Immature natural killer cell (primary cell): Measurements from ENCODE around the gene PIEZO2. TPM values are rescaled to one million over a fixed set of nuclear protein-coding genes. Genes with fewer than 3 reads are reported as not detected.
"Not testable (repeated sequence)": the region's sequence is repeated elsewhere in the genome, so short reads cannot be mapped to it uniquely, and the experiment has no call there.

Source experiments
- DNase-seq, 3 donors: peaks; one replicate each; pipeline ENCODE4 v3.0.0; 2022; ENCODE audit warnings: mixed read lengths in 1 of 3
- H3K27ac Mint-ChIP-seq, 6 donors: one replicate each; pipeline ENCODE4 v1.8.0; 2020; ENCODE audit warnings: mixed read lengths in 6 of 6, mild to moderate bottlenecking in 5 of 6, inconsistent platforms in 4 of 6, moderate library complexity in 3 of 6
- H3K27me3 Mint-ChIP-seq, 3 donors: one replicate each; pipeline ENCODE4 v1.8.0; 2020 to 2021; ENCODE audit warnings: low read depth in 3 of 3, mild to moderate bottlenecking in 3 of 3, mixed read lengths in 3 of 3, moderate library complexity in 3 of 3, inconsistent platforms in 1 of 3
- H3K36me3 Mint-ChIP-seq, 3 donors: one replicate each; pipeline ENCODE4 v1.8.0; 2020; ENCODE audit warnings: mixed read lengths in 3 of 3, inconsistent platforms in 2 of 3, mild to moderate bottlenecking in 2 of 3
- H3K4me1 Mint-ChIP-seq, 2 donors: one replicate each; pipeline ENCODE4 v1.8.0; 2020; ENCODE audit warnings: inconsistent platforms in 2 of 2, mild to moderate bottlenecking in 2 of 2, mixed read lengths in 2 of 2, moderate library complexity in 1 of 2
- H3K4me3 Mint-ChIP-seq, 5 donors: one replicate each; pipeline ENCODE4 v1.8.0; 2020; ENCODE audit warnings: mild to moderate bottlenecking in 5 of 5, mixed read lengths in 5 of 5, inconsistent platforms in 3 of 5, moderate library complexity in 3 of 5
- H3K9me3 Mint-ChIP-seq, 6 donors: one replicate each; pipeline ENCODE4 v1.8.0; 2020; ENCODE audit warnings: mild to moderate bottlenecking in 6 of 6, mixed read lengths in 6 of 6, inconsistent platforms in 4 of 6, moderate library complexity in 3 of 6
- polyA plus RNA-seq, 3 donors: library from polyadenylated mRNA; unstranded; fragments of 300-500 nt; fragmentation: Illumina TruSeq; gene quantifications; one replicate each; pipeline ENCODE4 v1.2.3, GENCODE V29; 2021

Gene PIEZO2
- polyA plus RNA-seq, 3 donors from 2014 or later, result not detected

DNA sequence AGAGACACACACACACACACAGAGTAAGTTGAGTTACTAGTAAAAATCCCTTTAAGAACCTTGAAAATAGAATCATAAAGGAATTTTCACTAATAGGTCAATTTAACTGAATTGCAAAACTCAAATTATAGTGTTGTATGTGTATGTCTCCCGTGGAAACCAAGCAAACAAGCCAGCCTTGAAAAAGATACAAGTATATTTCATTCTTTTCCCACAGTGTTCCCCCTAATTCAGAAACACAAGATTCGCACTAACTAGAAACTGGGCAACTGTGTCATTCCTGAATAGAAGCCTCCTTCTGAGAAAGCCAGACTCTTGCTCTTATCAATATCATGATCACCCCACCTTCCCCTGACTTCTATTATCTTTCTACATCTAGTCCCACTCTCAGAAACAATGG, 229.5 kb downstream of the PIEZO2 start:
- H3K27ac Mint-ChIP-seq, result no peak overlapping the region
- no peak overlapping the region for H3K4me3 Mint-ChIP-seq
- no peaks in the 10 kb centered on the region for H3K4me1 Mint-ChIP-seq
- H3K9me3 Mint-ChIP-seq, result peaks cover 0 to 12% (median 0%) of the 10 kb centered on the region in 6 donors
- H3K27me3 Mint-ChIP-seq, result no peaks in the 10 kb centered on the region
- H3K36me3 Mint-ChIP-seq, result no peaks in the 10 kb centered on the region
- DNase-seq, result no peak

GRCh38 chr18:10916865-10917264, 232.5 kb downstream of the PIEZO2 start:
- Mint-ChIP-seq H3K4me3 (no peak overlapping the region), H3K36me3 (no peaks in the 10 kb centered on the region), H3K4me1 (no peaks in the 10 kb centered on the region), H3K9me3 (peaks cover 0 to 11% (median 0%) of the 10 kb centered on the region in 6 donors), H3K27ac (no peak overlapping the region), H3K27me3 (no peaks in the 10 kb centered on the region)
- DNase-seq, result no peak

DNA sequence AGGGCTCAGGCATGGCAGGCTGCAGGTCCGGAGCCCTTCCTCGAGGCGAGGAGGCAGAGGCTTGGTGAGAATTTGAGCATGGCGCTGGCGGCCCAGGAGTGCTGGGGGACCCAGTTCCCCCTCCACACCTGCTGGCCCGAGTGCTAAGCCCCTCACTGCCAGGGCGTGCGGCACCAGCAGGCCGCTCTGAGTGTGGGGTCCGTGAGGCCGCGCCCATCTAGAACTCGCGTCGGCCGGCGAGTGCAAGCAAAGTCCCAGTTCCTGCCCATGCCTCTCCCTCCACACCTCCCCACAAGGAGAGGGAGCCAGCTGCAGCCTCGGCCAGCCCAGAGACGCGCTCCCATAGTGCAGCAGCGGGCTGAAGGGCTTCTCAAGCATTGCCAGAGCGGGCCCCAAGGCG, 233.0 kb downstream of the PIEZO2 start:
- H3K36me3 Mint-ChIP-seq, result no peaks in the 10 kb centered on the region
- H3K4me1 Mint-ChIP-seq, result no peaks in the 10 kb centered on the region
- no peak overlapping the region for H3K4me3 Mint-ChIP-seq
- H3K27me3 Mint-ChIP-seq, result no peaks in the 10 kb centered on the region
- no peak for DNase-seq
- no peak overlapping the region for H3K27ac Mint-ChIP-seq
- H3K9me3 Mint-ChIP-seq, result peaks cover 0 to 11% (median 0%) of the 10 kb centered on the region in 6 donors

DNA sequence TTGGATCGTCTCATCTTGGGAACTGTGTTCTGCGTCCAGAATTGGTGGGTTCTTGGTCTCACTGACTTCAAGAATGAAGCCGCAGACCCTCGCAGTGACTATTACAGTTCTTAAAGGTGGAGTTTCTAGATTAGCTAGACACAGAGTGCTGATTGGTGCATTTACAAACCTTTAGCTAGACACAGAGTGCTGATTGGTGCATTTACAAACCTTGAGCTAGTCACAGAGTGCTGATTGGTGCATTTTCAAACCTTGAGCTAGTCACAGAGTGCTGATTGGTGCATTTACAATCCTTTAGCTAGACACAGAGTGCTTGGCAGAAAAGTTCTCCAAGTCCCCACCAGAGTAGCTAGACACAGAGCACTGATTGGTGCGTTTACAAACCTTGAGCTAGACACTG, 233.6 kb downstream of the PIEZO2 start:
- peaks cover 0 to 11% (median 0%) of the 10 kb centered on the region in 6 donors for H3K9me3 Mint-ChIP-seq
- H3K27me3 Mint-ChIP-seq, H3K4me3 Mint-ChIP-seq, H3K27ac Mint-ChIP-seq, DNase-seq, H3K36me3 Mint-ChIP-seq, H3K4me1 Mint-ChIP-seq: not testable (repeated sequence)

DNA sequence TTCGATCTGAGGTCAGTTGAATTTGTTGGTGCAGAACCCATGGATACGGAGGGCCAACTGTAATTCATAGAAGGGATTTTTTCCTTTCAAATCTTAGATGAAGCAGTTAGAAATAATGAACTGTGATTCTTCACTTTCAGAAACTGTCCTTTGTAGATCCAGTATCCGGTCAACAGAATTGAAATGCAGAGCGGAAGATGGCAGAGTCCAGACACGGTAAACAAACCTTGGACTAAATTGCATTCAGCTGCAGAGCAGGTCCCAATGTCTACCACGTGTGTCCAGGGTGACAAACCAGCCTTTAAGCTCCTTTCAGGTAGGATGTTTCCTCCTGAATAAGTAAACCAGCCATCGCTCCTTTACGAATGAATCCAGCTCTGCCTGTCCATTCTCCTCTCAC, 234.8 kb downstream of the PIEZO2 start:
- DNase-seq, H3K9me3 Mint-ChIP-seq, H3K27me3 Mint-ChIP-seq, H3K4me1 Mint-ChIP-seq, H3K4me3 Mint-ChIP-seq, H3K27ac Mint-ChIP-seq, H3K36me3 Mint-ChIP-seq: not testable (repeated sequence)

- Mint-ChIP-seq H3K27ac (no peak overlapping the region), H3K4me3 (no peak overlapping the region), H3K9me3 (peaks cover 0 to 3% (median 0%) of the 10 kb centered on the region in 6 donors), H3K4me1 (no peaks in the 10 kb centered on the region), H3K36me3 (no peaks in the 10 kb centered on the region), H3K27me3 (no peaks in the 10 kb centered on the region)
- no peak for DNase-seq
Observed at GRCh38 chr18:10913919-10914318, 235.4 kb downstream of the PIEZO2 start.

GRCh38 chr18:10912790-10913545, 236.4 kb downstream of the PIEZO2 start:
- Mint-ChIP-seq H3K27me3 (peaks cover 0 to 1% (median 0%) of the 10 kb centered on the region in 3 donors), H3K9me3 (peaks cover 0 to 3% (median 0%) of the 10 kb centered on the region in 6 donors), H3K36me3 (no peaks in the 10 kb centered on the region), H3K4me1 (no peaks in the 10 kb centered on the region), H3K4me3 (no peak overlapping the region), H3K27ac (no peak overlapping the region)
- no peak for DNase-seq

DNA sequence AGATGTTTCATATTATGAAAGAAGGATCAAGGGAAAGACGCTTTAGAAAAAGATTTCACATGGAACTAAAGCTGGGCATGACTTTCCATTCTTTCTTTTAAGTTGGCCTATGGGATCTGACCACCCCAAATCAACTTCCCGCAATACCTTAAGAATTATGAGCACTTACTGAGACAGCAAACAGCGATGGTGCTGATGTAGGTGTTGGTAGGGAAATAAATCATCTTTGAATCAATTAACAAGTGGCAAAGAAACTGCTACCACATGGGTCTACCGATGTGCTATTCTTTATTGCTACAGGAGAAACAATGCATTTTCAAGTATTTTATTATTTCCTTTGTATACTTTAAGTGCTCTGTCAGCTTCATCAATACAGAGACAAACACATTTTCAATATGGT, 239.6 kb downstream of the PIEZO2 start:
- no peaks in the 10 kb centered on the region for H3K4me1 Mint-ChIP-seq
- peaks cover 0 to 7% (median 0%) of the 10 kb centered on the region in 6 donors for H3K9me3 Mint-ChIP-seq
- no peaks in the 10 kb centered on the region for H3K36me3 Mint-ChIP-seq
- no peak for DNase-seq
- H3K4me3 Mint-ChIP-seq, result no peak overlapping the region
- peaks cover 0 to 1% (median 0%) of the 10 kb centered on the region in 3 donors for H3K27me3 Mint-ChIP-seq
- no peak overlapping the region for H3K27ac Mint-ChIP-seq

- Mint-ChIP-seq H3K4me1 (no peaks in the 10 kb centered on the region), H3K27me3 (peaks cover 0 to 1% (median 0%) of the 10 kb centered on the region in 3 donors), H3K4me3 (no peak overlapping the region), H3K36me3 (no peaks in the 10 kb centered on the region), H3K27ac (no peak overlapping the region), H3K9me3 (peaks cover 0 to 7% (median 0%) of the 10 kb centered on the region in 6 donors)
- no peak for DNase-seq
Observed at GRCh38 chr18:10908760-10909159, 240.6 kb downstream of the PIEZO2 start.

DNA sequence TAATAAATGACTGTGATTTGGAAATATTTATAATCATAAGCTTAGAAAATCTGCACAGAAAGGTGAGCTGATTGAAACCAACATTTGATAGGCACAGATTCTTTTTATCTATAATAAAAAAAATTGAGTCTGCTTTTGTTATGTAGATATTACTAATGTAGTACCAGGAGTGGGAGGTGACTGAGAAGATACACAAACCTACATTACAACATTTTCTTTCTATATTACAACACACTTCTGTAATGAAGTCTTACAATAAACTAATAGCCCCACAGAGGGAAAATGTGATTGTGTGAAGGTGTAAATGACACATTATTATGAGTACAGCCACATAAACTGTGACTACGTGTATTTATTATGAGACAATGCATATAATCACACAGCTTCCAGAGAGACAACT, 241.6 kb downstream of the PIEZO2 start:
- Mint-ChIP-seq H3K9me3 (peaks cover 0 to 5% (median 0%) of the 10 kb centered on the region in 6 donors), H3K4me3 (no peak overlapping the region), H3K27ac (no peak overlapping the region), H3K36me3 (no peaks in the 10 kb centered on the region), H3K4me1 (no peaks in the 10 kb centered on the region), H3K27me3 (peaks cover 0 to 1% (median 0%) of the 10 kb centered on the region in 3 donors)
- DNase-seq, result no peak

- Mint-ChIP-seq H3K27me3 (peaks cover 0 to 4% (median 2%) of the 10 kb centered on the region in 3 donors), H3K9me3 (peaks cover 0 to 5% (median 0%) of the 10 kb centered on the region in 6 donors), H3K27ac (no peak overlapping the region), H3K36me3 (no peaks in the 10 kb centered on the region), H3K4me1 (no peaks in the 10 kb centered on the region), H3K4me3 (no peak overlapping the region)
- no peak for DNase-seq
Observed at GRCh38 chr18:10901329-10901728, 248.0 kb downstream of the PIEZO2 start.

DNA sequence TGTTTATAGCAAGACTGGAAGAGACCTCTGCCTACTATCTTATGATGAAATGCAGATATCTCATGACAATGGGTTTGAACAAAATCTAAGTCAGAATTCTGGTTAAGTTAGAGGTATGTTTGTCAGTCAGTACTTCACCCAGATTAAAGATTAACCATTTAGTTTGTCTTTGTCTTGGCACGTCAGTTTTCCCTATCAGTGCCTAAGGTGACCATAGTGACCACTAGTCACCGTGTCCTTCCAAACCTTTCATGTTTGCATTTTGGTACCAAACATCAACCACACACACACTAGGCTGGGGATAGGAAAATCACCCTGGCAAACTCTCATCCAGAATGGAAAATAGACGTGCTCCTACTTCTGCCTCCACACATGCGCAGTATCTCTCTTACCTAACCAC, 248.9 kb downstream of the PIEZO2 start:
- Mint-ChIP-seq H3K27ac (no peak overlapping the region), H3K27me3 (peaks cover 0 to 4% (median 2%) of the 10 kb centered on the region in 3 donors), H3K4me1 (no peaks in the 10 kb centered on the region), H3K36me3 (no peaks in the 10 kb centered on the region), H3K9me3 (peaks cover 0 to 3% (median 0%) of the 10 kb centered on the region in 6 donors), H3K4me3 (no peak overlapping the region)
- DNase-seq, result no peak

- peaks cover 0 to 4% (median 2%) of the 10 kb centered on the region in 3 donors for H3K27me3 Mint-ChIP-seq
- H3K36me3 Mint-ChIP-seq, result no peaks in the 10 kb centered on the region
- DNase-seq, result no peak
- H3K4me1 Mint-ChIP-seq, result no peaks in the 10 kb centered on the region
- peaks cover 0 to 3% (median 0%) of the 10 kb centered on the region in 6 donors for H3K9me3 Mint-ChIP-seq
- no peak overlapping the region for H3K27ac Mint-ChIP-seq
- H3K4me3 Mint-ChIP-seq, result no peak overlapping the region
Observed at GRCh38 chr18:10899481-10899880, 249.9 kb downstream of the PIEZO2 start.

DNA sequence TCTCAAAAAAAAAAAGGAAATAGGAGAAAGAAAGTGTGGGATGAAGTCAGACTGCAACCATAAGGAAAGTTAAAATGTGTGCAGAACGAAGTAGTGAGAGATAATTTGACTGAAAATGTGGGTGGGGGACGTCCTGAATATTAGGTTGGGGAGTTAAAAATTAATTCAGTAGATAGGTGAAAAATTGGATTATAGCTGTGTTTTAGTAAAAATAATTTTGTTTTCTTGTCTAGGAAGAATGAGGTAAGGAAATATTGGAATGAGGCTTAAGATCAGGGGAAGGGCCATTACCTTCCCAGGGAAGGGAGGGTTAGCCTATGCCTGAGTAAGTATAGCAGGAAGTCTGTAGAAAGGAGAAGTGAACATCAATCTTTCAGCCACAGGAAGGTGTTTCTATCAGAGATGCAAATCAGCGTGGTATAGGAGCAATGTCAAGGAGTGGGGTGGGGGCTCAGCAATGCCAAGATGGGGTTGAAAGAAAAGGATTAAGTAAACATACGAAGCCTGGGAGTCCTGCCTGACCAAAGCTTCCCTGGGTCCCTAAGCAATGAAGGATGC, 250.9 kb downstream of the PIEZO2 start:
- Mint-ChIP-seq H3K4me3 (no peak overlapping the region), H3K4me1 (no peaks in the 10 kb centered on the region), H3K36me3 (no peaks in the 10 kb centered on the region), H3K27ac (no peak overlapping the region), H3K27me3 (peaks cover 0 to 4% (median 2%) of the 10 kb centered on the region in 3 donors), H3K9me3 (peaks cover 0 to 3% (median 0%) of the 10 kb centered on the region in 6 donors)
- DNase-seq, result no peak
